GM23338 (cell line): ENCODE measurements around the gene CNST. TPM values are rescaled to one million over a fixed set of nuclear protein-coding genes. Genes with fewer than 3 reads are reported as not detected.

Experiments
- ATAC-seq: fragments of 200-7000 bp; cut with Tn5 transposase; 3 replicates; pipeline ENCODE4 v1.9.1; 2020
- DNase-seq: peaks from one replicate; pipeline ENCODE4 v3.0.0-alpha.2; 2015; ENCODE audit warnings: low spot score
- H2AFZ ChIP-seq: fragments of 200-600 bp; sonication (generic); 2 replicates; pipeline ENCODE4 v1.8.0; 2016; ENCODE audit warnings: antibody characterized with exemption, mild to moderate bottlenecking, moderate library complexity
- H3F3A ChIP-seq: fragments of 200-600 bp; sonication (generic); replicated peaks from 2 replicates; pipeline ENCODE4 v1.8.0; 2017; ENCODE audit warnings: antibody characterized with exemption, mixed run types, low read depth
- H3K27ac ChIP-seq: fragments of 200-600 bp; sonication (generic); 2 replicates; pipeline ENCODE4 v1.6.1; 2016; ENCODE audit warnings: low read depth
- H3K27me3 ChIP-seq: fragments of 200-600 bp; sonication (generic); 2 replicates; pipeline ENCODE4 v1.8.0; 2016; ENCODE audit warnings: mild to moderate bottlenecking, mixed run types, moderate library complexity; ENCODE audit not compliant: insufficient read depth
- H3K36me3 ChIP-seq: fragments of 200-600 bp; sonication (generic); 2 replicates; pipeline ENCODE4 v1.8.0; 2016; ENCODE audit warnings: mild to moderate bottlenecking; ENCODE audit not compliant: insufficient read depth
- H3K4me1 ChIP-seq: fragments of 200-600 bp; sonication (generic); 2 replicates; pipeline ENCODE4 v1.8.0; 2016; ENCODE audit warnings: mild to moderate bottlenecking, moderate library complexity; ENCODE audit not compliant: insufficient read depth
- H3K4me2 ChIP-seq: fragments of 200-600 bp; sonication (generic); 2 replicates; pipeline ENCODE4 v1.7.1; 2017; ENCODE audit warnings: mixed run types
- H3K4me3 ChIP-seq: fragments of 200-600 bp; sonication (generic); 2 replicates; pipeline ENCODE4 v1.6.1; 2016; ENCODE audit warnings: mixed run types
- H3K79me2 ChIP-seq: fragments of 200-600 bp; sonication (generic); replicated peaks from 2 replicates; pipeline ENCODE4 v1.8.0; 2017; ENCODE audit warnings: mild to moderate bottlenecking; ENCODE audit not compliant: insufficient read depth
- H3K9me2 ChIP-seq: fragments of 200-600 bp; sonication (generic); 2 replicates; pipeline ENCODE4 v1.8.0; 2017; ENCODE audit not compliant: insufficient read depth
- H4K20me1 ChIP-seq: fragments of 200-600 bp; sonication (generic); replicated peaks from 2 replicates; pipeline ENCODE4 v1.8.0; 2017; ENCODE audit warnings: mild to moderate bottlenecking; ENCODE audit not compliant: insufficient read depth
- H3K27ac Mint-ChIP-seq: 2 replicates; pipeline ENCODE4 v1.8.0; 2020; ENCODE audit warnings: inconsistent platforms, mild to moderate bottlenecking, moderate library complexity, mixed read lengths
- H3K27me3 Mint-ChIP-seq: 3 replicates; pipeline ENCODE4 v1.8.0; 2022; ENCODE audit warnings: low read depth, mild to moderate bottlenecking, moderate library complexity, mixed read lengths, inconsistent platforms; ENCODE audit not compliant: insufficient read depth, poor library complexity
- H3K36me3 Mint-ChIP-seq: 3 replicates; pipeline ENCODE4 v1.8.0; 2021; ENCODE audit warnings: low read depth, mild to moderate bottlenecking, inconsistent platforms, moderate library complexity, mixed read lengths
- H3K4me1 Mint-ChIP-seq: 3 replicates; pipeline ENCODE4 v1.8.0; 2020; ENCODE audit warnings: mild to moderate bottlenecking, inconsistent platforms, mixed read lengths
- H3K4me3 Mint-ChIP-seq: 3 replicates; pipeline ENCODE4 v1.8.0; 2021; ENCODE audit warnings: moderate library complexity, mild to moderate bottlenecking, inconsistent platforms, mixed read lengths
- H3K9me3 Mint-ChIP-seq: 3 replicates; pipeline ENCODE4 v1.8.0; 2020; ENCODE audit warnings: moderate library complexity, mild to moderate bottlenecking, inconsistent platforms, mixed read lengths
- CREB1 ChIP-seq: fragments of 250-450 bp; sonication (Bioruptor Pico); IDR thresholded peaks from 2 replicates; pipeline ENCODE4 v1.5.0; 2020; ENCODE audit warnings: low read depth, mild to moderate bottlenecking, moderate library complexity
- EZH2 ChIP-seq: fragments of 200-600 bp; sonication (generic); IDR thresholded peaks from one replicate; pipeline ENCODE4 v1.8.0; 2017; ENCODE audit warnings: antibody characterized with exemption, mild to moderate bottlenecking, low read depth; ENCODE audit not compliant: unreplicated experiment
- EZH2phosphoT487 ChIP-seq: fragments of 200-600 bp; sonication (generic); IDR thresholded peaks from one replicate; pipeline ENCODE4 v1.8.1; 2018; ENCODE audit warnings: antibody characterized with exemption; ENCODE audit not compliant: unreplicated experiment
- NANOG ChIP-seq: IDR thresholded peaks from 2 replicates; pipeline ENCODE4 v1.6.1; 2016; ENCODE audit warnings: antibody characterized with exemption, borderline replicate concordance
- POLR2AphosphoS5 ChIP-seq: IDR thresholded peaks from 2 replicates; pipeline ENCODE4 v1.6.1; 2016; ENCODE audit warnings: antibody characterized with exemption, low read depth
- STAT1 ChIP-seq: IDR thresholded peaks from one replicate; pipeline ENCODE4 v1.6.1; 2016; ENCODE audit warnings: antibody characterized with exemption; ENCODE audit not compliant: unreplicated experiment
- ZNF114 ChIP-seq: fragments of 250-450 bp; sonication (Bioruptor Pico); IDR thresholded peaks from 2 replicates; pipeline ENCODE4 v1.5.0; 2020; ENCODE audit warnings: mild to moderate bottlenecking, moderate library complexity
- ZNF331 ChIP-seq: fragments of 250-450 bp; sonication (Bioruptor Pico); IDR thresholded peaks from 2 replicates; pipeline ENCODE4 v1.5.0; 2020; ENCODE audit warnings: low read depth, mild to moderate bottlenecking, moderate library complexity
- polyA plus RNA-seq: library from polyadenylated mRNA; unstranded; fragments of >200 nt; fragmentation: Nextera tagmentation; extraction: Ambion mirVana; gene quantifications from 2 replicates; pipeline ENCODE4 v1.2.1, GENCODE V29; 2016
- total RNA-seq: library from RNA; depleted of rRNA; stranded (reverse); fragments of >200 nt; shearing (Covaris generic); gene quantifications from 2 replicates; pipeline ENCODE4 v1.2.3, GENCODE V29; 2014
- TF ChIP-seq, protein P1 (sequence below): IDR thresholded peaks from one replicate; pipeline ENCODE4 v1.6.1; 2018; ENCODE audit warnings: antibody characterized with exemption; ENCODE audit not compliant: unreplicated experiment
- TF ChIP-seq, protein P2 (sequence below), 2 experiments: fragments of 200-600 bp in 1 of 2; sonication (generic) in 1 of 2; conservative IDR thresholded peaks; 2 replicates each; pipeline versions ENCODE4 v1.5.1 to v1.6.1; 2016 to 2017; ENCODE audit warnings: antibody characterized with exemption in 2 of 2, low read depth in 2 of 2, mild to moderate bottlenecking in 2 of 2, moderate library complexity in 1 of 2
- TF ChIP-seq, protein P3 (sequence below): fragments of 250-450 bp; sonication (Bioruptor Pico); IDR thresholded peaks from 2 replicates; pipeline ENCODE4 v1.5.0; 2020; ENCODE audit warnings: mild to moderate bottlenecking, moderate library complexity

Gene CNST
- total and polyA plus RNA-seq, 2 experiments from 2014 or later: 8.1 to 17.6 TPM

DNA sequence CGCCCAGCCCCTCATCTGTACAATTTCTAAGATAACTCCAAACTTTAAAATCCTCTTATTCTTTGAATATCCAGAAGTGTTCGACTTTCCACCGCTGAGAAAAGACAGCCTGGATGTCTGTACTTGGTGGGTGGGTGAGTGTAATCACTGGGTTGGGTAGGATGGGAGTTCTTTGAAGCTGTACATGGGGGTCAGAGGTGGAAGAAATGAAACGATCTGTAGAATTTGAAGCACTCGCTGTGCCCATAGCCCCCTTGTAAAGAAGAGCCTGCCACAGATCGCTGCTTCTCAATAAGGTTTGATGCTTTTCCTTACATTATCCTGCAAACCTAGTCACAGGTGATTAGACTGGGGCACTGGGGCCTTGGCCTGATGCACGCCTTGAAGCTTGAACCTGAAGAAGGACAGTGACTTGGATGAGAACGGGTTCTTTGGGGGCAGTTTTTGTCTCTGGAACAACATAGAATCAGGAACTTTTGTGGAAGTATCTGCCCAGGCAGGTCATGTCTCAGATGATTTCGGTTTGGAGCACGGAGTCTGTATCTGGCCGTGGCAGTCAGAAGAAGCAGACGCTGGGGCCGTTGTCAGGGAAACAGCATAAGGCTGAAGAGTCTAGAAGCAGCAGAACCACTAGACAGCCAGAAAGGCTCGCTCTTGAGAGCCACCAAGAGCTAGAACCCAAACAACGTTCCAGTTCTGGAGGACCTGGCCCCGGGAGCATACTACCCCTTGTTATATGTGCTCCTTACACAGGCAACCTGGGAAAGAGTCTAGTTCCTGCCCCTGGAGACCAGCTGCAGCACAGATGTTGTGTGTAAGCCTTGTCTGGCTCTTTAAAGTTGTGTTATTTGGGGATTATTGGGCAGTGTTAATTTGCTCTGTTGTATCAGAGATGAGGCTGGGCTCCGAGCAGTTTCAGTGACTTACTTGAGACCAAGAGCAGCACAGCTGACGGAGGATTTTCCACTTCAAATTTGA, 112.8 kb downstream of the CNST start (continued):
- no peak for TF ChIP-seq CREB1
- TF ChIP-seq STAT1: no peak
- no peak for TF ChIP-seq NANOG
- TF ChIP-seq ZNF331 (CRISPR knock-in tag): no peak
- TF ChIP-seq ZNF114 (CRISPR knock-in tag): no peak
- no peak for TF ChIP-seq EZH2phosphoT487
- no peak for TF ChIP-seq POLR2AphosphoS5
- TF ChIP-seq, protein P1, sequence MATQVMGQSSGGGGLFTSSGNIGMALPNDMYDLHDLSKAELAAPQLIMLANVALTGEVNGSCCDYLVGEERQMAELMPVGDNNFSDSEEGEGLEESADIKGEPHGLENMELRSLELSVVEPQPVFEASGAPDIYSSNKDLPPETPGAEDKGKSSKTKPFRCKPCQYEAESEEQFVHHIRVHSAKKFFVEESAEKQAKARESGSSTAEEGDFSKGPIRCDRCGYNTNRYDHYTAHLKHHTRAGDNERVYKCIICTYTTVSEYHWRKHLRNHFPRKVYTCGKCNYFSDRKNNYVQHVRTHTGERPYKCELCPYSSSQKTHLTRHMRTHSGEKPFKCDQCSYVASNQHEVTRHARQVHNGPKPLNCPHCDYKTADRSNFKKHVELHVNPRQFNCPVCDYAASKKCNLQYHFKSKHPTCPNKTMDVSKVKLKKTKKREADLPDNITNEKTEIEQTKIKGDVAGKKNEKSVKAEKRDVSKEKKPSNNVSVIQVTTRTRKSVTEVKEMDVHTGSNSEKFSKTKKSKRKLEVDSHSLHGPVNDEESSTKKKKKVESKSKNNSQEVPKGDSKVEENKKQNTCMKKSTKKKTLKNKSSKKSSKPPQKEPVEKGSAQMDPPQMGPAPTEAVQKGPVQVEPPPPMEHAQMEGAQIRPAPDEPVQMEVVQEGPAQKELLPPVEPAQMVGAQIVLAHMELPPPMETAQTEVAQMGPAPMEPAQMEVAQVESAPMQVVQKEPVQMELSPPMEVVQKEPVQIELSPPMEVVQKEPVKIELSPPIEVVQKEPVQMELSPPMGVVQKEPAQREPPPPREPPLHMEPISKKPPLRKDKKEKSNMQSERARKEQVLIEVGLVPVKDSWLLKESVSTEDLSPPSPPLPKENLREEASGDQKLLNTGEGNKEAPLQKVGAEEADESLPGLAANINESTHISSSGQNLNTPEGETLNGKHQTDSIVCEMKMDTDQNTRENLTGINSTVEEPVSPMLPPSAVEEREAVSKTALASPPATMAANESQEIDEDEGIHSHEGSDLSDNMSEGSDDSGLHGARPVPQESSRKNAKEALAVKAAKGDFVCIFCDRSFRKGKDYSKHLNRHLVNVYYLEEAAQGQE: no peak

DNA sequence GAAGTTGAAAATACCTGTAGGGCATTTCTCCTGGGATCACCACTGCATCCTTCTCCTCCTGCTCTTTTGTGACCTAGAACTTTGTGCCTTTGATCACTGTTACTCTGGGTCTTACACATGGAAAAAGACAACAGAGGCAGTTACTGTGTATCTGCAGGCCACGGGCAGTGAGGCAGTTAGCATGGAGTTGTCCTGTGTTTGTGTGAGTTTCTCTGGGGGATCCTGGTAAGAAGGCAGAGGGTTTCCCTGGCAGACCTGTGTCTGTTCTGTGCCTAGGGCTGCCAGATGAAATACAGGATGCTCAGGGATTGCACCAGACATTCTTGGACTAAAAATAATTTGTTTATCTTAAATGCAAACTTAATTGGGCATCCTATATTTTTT, 113.5 kb downstream of the CNST start:
- no peak overlapping the region for H3K4me3 Mint-ChIP-seq
- no peak for DNase-seq
- no peaks in the 10 kb centered on the region for H3K9me3 Mint-ChIP-seq
- no peak overlapping the region for H3K27ac Mint-ChIP-seq
- ATAC-seq: no peak
- H3K27ac ChIP-seq: no peak overlapping the region
- no peaks in the 10 kb centered on the region for H3K4me1 Mint-ChIP-seq
- no peaks in the 10 kb centered on the region for H3K27me3 ChIP-seq
- H3K36me3 ChIP-seq: no peaks in the 10 kb centered on the region
- H3K4me1 ChIP-seq: 0 out of 2 replicates have a peak, but pooled peaks cover 1% of the 10 kb centered on the region
- H3K4me2 ChIP-seq: no peak overlapping the region
- no peaks in the 10 kb centered on the region for H3K9me2 ChIP-seq
- H3K4me3 ChIP-seq: no peak overlapping the region
- H3K27me3 Mint-ChIP-seq: no peaks in the 10 kb centered on the region
- no peaks in the 10 kb centered on the region for H4K20me1 ChIP-seq
- no peaks in the 10 kb centered on the region for H3F3A ChIP-seq
- no peaks in the 10 kb centered on the region for H3K79me2 ChIP-seq
- H2AFZ ChIP-seq: no peak overlapping the region
- H3K36me3 Mint-ChIP-seq: no peaks in the 10 kb centered on the region
- no peak for TF ChIP-seq POLR2AphosphoS5
- no peak for TF ChIP-seq EZH2
- TF ChIP-seq, protein P2, sequence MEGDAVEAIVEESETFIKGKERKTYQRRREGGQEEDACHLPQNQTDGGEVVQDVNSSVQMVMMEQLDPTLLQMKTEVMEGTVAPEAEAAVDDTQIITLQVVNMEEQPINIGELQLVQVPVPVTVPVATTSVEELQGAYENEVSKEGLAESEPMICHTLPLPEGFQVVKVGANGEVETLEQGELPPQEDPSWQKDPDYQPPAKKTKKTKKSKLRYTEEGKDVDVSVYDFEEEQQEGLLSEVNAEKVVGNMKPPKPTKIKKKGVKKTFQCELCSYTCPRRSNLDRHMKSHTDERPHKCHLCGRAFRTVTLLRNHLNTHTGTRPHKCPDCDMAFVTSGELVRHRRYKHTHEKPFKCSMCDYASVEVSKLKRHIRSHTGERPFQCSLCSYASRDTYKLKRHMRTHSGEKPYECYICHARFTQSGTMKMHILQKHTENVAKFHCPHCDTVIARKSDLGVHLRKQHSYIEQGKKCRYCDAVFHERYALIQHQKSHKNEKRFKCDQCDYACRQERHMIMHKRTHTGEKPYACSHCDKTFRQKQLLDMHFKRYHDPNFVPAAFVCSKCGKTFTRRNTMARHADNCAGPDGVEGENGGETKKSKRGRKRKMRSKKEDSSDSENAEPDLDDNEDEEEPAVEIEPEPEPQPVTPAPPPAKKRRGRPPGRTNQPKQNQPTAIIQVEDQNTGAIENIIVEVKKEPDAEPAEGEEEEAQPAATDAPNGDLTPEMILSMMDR (conservative IDR thresholded peaks at IDR 0.05; ENCODE audit: low read depth in 2 of 2): no peak
- TF ChIP-seq, protein P3, sequence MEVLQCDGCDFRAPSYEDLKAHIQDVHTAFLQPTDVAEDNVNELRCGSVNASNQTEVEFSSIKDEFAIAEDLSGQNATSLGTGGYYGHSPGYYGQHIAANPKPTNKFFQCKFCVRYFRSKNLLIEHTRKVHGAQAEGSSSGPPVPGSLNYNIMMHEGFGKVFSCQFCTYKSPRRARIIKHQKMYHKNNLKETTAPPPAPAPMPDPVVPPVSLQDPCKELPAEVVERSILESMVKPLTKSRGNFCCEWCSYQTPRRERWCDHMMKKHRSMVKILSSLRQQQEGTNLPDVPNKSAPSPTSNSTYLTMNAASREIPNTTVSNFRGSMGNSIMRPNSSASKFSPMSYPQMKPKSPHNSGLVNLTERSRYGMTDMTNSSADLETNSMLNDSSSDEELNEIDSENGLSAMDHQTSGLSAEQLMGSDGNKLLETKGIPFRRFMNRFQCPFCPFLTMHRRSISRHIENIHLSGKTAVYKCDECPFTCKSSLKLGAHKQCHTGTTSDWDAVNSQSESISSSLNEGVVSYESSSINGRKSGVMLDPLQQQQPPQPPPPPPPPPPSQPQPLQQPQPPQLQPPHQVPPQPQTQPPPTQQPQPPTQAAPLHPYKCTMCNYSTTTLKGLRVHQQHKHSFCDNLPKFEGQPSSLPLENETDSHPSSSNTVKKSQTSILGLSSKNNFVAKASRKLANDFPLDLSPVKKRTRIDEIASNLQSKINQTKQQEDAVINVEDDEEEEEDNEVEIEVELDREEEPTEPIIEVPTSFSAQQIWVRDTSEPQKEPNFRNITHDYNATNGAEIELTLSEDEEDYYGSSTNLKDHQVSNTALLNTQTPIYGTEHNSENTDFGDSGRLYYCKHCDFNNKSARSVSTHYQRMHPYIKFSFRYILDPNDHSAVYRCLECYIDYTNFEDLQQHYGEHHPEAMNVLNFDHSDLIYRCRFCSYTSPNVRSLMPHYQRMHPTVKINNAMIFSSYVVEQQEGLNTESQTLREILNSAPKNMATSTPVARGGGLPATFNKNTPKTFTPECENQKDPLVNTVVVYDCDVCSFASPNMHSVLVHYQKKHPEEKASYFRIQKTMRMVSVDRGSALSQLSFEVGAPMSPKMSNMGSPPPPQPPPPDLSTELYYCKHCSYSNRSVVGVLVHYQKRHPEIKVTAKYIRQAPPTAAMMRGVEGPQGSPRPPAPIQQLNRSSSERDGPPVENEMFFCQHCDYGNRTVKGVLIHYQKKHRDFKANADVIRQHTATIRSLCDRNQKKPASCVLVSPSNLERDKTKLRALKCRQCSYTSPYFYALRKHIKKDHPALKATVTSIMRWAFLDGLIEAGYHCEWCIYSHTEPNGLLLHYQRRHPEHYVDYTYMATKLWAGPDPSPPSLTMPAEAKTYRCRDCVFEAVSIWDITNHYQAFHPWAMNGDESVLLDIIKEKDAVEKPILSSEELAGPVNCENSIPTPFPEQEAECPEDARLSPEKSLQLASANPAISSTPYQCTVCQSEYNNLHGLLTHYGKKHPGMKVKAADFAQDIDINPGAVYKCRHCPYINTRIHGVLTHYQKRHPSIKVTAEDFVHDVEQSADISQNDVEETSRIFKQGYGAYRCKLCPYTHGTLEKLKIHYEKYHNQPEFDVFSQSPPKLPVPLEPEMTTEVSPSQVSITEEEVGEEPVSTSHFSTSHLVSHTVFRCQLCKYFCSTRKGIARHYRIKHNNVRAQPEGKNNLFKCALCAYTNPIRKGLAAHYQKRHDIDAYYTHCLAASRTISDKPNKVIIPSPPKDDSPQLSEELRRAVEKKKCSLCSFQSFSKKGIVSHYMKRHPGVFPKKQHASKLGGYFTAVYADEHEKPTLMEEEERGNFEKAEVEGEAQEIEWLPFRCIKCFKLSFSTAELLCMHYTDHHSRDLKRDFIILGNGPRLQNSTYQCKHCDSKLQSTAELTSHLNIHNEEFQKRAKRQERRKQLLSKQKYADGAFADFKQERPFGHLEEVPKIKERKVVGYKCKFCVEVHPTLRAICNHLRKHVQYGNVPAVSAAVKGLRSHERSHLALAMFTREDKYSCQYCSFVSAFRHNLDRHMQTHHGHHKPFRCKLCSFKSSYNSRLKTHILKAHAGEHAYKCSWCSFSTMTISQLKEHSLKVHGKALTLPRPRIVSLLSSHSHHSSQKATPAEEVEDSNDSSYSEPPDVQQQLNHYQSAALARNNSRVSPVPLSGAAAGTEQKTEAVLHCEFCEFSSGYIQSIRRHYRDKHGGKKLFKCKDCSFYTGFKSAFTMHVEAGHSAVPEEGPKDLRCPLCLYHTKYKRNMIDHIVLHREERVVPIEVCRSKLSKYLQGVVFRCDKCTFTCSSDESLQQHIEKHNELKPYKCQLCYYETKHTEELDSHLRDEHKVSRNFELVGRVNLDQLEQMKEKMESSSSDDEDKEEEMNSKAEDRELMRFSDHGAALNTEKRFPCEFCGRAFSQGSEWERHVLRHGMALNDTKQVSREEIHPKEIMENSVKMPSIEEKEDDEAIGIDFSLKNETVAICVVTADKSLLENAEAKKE (CRISPR knock-in tag): no peak
